HepG2 (cell line): ENCODE measurements around the gene ZBTB20. TPM values are rescaled to one million over a fixed set of nuclear protein-coding genes. Genes with fewer than 3 reads are reported as not detected.

Experiments
- ATAC-seq: fragments of 200-7000 bp; cut with Tn5 transposase; 3 replicates; pipeline ENCODE4 v1.9.1; 2020; ENCODE audit warnings: mild to moderate bottlenecking, moderate library complexity
- BruUV-seq: library from RNA; stranded (reverse); fragments of 400-500 nt; replicated peaks from 2 replicates; lab custom pipeline; 2021; lab: Mats Ljungman, UMichigan
- CTCF ChIA-PET: fragments of 300-600 bp; formaldehyde crosslinking; extraction: SDS; loops from one replicate; lab custom pipeline; 2021; ENCODE audit warnings: low total read pairs, inconsistent platforms, low intra/inter-chr PET ratio; lab: Yijun Ruan, JAX
- POLR2A ChIA-PET: fragments of 350-600 bp; sonication (Branson Sonifier 250); formaldehyde crosslinking; loops from one replicate; lab custom pipeline; 2020; ENCODE audit warnings: antibody characterized with exemption, inconsistent platforms; lab: Yijun Ruan, JAX
- DNase-seq: peaks from one replicate; pipeline ENCODE4 v3.0.0-alpha.2; 2015; ENCODE audit warnings: low spot score
- FAIRE-seq: peaks from 3 replicates; lab custom pipeline; 2011; peaks lifted over from hg19 to GRCh38; lab: Jason Lieb, UNC
- H2AFZ ChIP-seq: one replicate; pipeline ENCODE4 v1.6.1; 2011; ENCODE audit warnings: low read length, inconsistent platforms
- H3K27ac ChIP-seq: fragments of 300-600 bp; 3 replicates; pipeline ENCODE4 v1.8.0; 2011; ENCODE audit warnings: mixed run types, mild to moderate bottlenecking, mixed read lengths, low read length, inconsistent platforms; ENCODE audit not compliant: insufficient read depth; ENCODE audit errors: extremely low read length
- H3K27me3 ChIP-seq, 2 experiments: fragments of 200-600 bp in 1 of 2; 2 replicates in 1 of 2; 3 replicates in 1 of 2; pipeline versions ENCODE4 v1.6.0 to v1.8.0; 2011; ENCODE audit warnings: low read length in 2 of 2, mild to moderate bottlenecking in 2 of 2, moderate library complexity in 2 of 2, inconsistent platforms in 1 of 2; ENCODE audit not compliant: insufficient read depth in 2 of 2, control insufficient read depth in 1 of 2
- H3K36me3 ChIP-seq, 2 experiments: fragments of 200-600 bp in 1 of 2; replicated peaks in 1 of 2; 2 replicates in 1 of 2; 3 replicates in 1 of 2; pipeline versions ENCODE4 v1.5.1 to v1.8.0; 2011; ENCODE audit warnings: low read length in 2 of 2, inconsistent platforms in 1 of 2; ENCODE audit not compliant: insufficient read depth in 2 of 2, control insufficient read depth in 1 of 2
- H3K4me1 ChIP-seq: 2 replicates; pipeline ENCODE4 v1.5.1; 2012; ENCODE audit warnings: low read length, inconsistent platforms; ENCODE audit not compliant: insufficient read depth
- H3K4me2 ChIP-seq: 2 replicates; pipeline ENCODE4 v1.6.0; 2011; ENCODE audit warnings: low read depth, low read length, inconsistent platforms
- H3K4me3 ChIP-seq, 3 experiments: fragments of 200-600 bp in 1 of 3; sonication (generic), shearing (Covaris generic) in 1 of 3; replicated peaks in 1 of 3; 2 replicates each; pipeline ENCODE4 v1.5.1; 2011 to 2016; ENCODE audit warnings: low read length in 3 of 3, inconsistent platforms in 2 of 3, low read depth in 2 of 3, mild to moderate bottlenecking in 2 of 3, control low read depth in 1 of 3, mixed read lengths in 1 of 3; ENCODE audit not compliant: insufficient read depth in 1 of 3
- H3K79me2 ChIP-seq: one replicate; pipeline ENCODE4 v1.6.1; 2011; ENCODE audit warnings: low read length, inconsistent platforms; ENCODE audit not compliant: insufficient read depth
- H3K9ac ChIP-seq: 2 replicates; pipeline ENCODE4 v1.6.0; 2011; ENCODE audit warnings: mild to moderate bottlenecking, low read depth, low read length, inconsistent platforms; ENCODE audit not compliant: insufficient read depth
- H3K9me3 ChIP-seq: 2 replicates; pipeline ENCODE4 v1.5.1; 2012; ENCODE audit warnings: mild to moderate bottlenecking, low read length
- H4K20me1 ChIP-seq: 2 replicates; pipeline ENCODE4 v1.6.0; 2011; ENCODE audit warnings: inconsistent platforms, mild to moderate bottlenecking, low read length, moderate library complexity; ENCODE audit not compliant: insufficient read depth
- ARID5B ChIP-seq: IDR thresholded peaks from 2 replicates; pipeline ENCODE4 v1.4.0; 2020; ENCODE audit warnings: mild to moderate bottlenecking, missing genetic modification reagents
- ASH2L ChIP-seq: fragments of 300-600, 200-600 bp; sonication (generic); IDR thresholded peaks from 2 replicates; pipeline ENCODE4 v1.7.0; 2017; ENCODE audit warnings: low read depth, mild to moderate bottlenecking, moderate library complexity, mixed read lengths, low read length; ENCODE audit not compliant: insufficient read length
- ATF7-NPFF ChIP-seq: sonication (generic); formaldehyde crosslinking; IDR thresholded peaks from 2 replicates; pipeline ENCODE4 v1.8.1; 2023; ENCODE audit warnings: mild to moderate bottlenecking, low read depth, missing genetic modification reagents, moderate library complexity
- GATA4 ChIP-seq: sonication (generic); IDR thresholded peaks from 2 replicates; pipeline ENCODE4 v1.6.1; 2016; ENCODE audit warnings: antibody characterized with exemption, low read depth, borderline replicate concordance
- GZF1 ChIP-seq: sonication (generic); formaldehyde crosslinking; IDR thresholded peaks from 2 replicates; pipeline ENCODE4 v1.5.1; 2020; ENCODE audit warnings: mild to moderate bottlenecking, missing genetic modification reagents
- JUND ChIP-seq: sonication (generic); formaldehyde crosslinking; IDR thresholded peaks from 2 replicates; pipeline ENCODE4 v1.8.0; 2022; ENCODE audit warnings: mild to moderate bottlenecking, missing genetic modification reagents
- MIXL1 ChIP-seq: IDR thresholded peaks from 2 replicates; pipeline ENCODE4 v1.6.1; 2016
- PLRG1 ChIP-seq: fragments of 450-650 bp; conservative IDR thresholded peaks from 2 replicates; pipeline ENCODE4 v1.6.1; 2016
- SKI ChIP-seq: fragments of 450-650 bp; IDR thresholded peaks from one replicate; pipeline ENCODE4 v1.6.1; 2018; ENCODE audit warnings: mild to moderate bottlenecking; ENCODE audit not compliant: partially characterized antibody
- TAF15 ChIP-seq: fragments of 200-400 bp; formaldehyde crosslinking; IDR thresholded peaks from one replicate; pipeline ENCODE4 v1.6.1; 2018; ENCODE audit warnings: mild to moderate bottlenecking, low read depth, low read length; ENCODE audit not compliant: poor library complexity, severe bottlenecking
- TBL1XR1 ChIP-seq: fragments of 150-350 bp; IDR thresholded peaks from 2 replicates; pipeline ENCODE4 v1.6.1; 2014; ENCODE audit warnings: borderline replicate concordance, low read length; ENCODE audit not compliant: partially characterized antibody
- TSC22D2 ChIP-seq: sonication (generic); formaldehyde crosslinking; IDR thresholded peaks from 2 replicates; pipeline ENCODE4 v1.5.1; 2020; ENCODE audit warnings: missing genetic modification reagents, mild to moderate bottlenecking, borderline replicate concordance
- U2AF1 ChIP-seq: fragments of 200-400 bp; formaldehyde crosslinking; optimal IDR thresholded peaks from 2 replicates; pipeline ENCODE3; 2017; ENCODE audit warnings: mild to moderate bottlenecking, low read depth, low read length
- ZBTB46 ChIP-seq: sonication (generic); formaldehyde crosslinking; IDR thresholded peaks from 2 replicates; pipeline ENCODE4 v1.4.0; 2020; ENCODE audit warnings: mild to moderate bottlenecking, missing genetic modification reagents, borderline replicate concordance
- ZNF207 ChIP-seq: fragments of 450-650 bp; IDR thresholded peaks from 2 replicates; pipeline ENCODE4 v1.6.1; 2016; ENCODE audit warnings: antibody characterized with exemption, borderline replicate concordance
- ZNF75D ChIP-seq: sonication (generic); formaldehyde crosslinking; IDR thresholded peaks from 2 replicates; pipeline ENCODE4 v1.8.1; 2023; ENCODE audit warnings: missing genetic modification reagents, mild to moderate bottlenecking, borderline replicate concordance
- ZNF761 ChIP-seq: sonication (generic); formaldehyde crosslinking; conservative IDR thresholded peaks from 2 replicates; pipeline ENCODE4 v1.4.0; 2020; ENCODE audit warnings: mild to moderate bottlenecking, missing genetic modification reagents
- ZSCAN12 ChIP-seq: sonication (generic); formaldehyde crosslinking; IDR thresholded peaks from 2 replicates; pipeline ENCODE4 v1.9.0; 2021; ENCODE audit warnings: mild to moderate bottlenecking, missing genetic modification reagents
- WGBS: methylation state at CpG from one replicate; pipeline ENCODE4 v1.1.6; 2017; ENCODE audit warnings: low lambda C conversion rate; 5-methylcytosine and 5-hydroxymethylcytosine counted together
- in situ Hi-C: cut with HindIII; loops from 2 replicates; pipeline ENCODE4 v1.10.0; 2017; ENCODE audit warnings: low pct_unique_long_range_greater_than_20kb; ENCODE audit not compliant: extremely low pct_ligation_motif_present
- intact Hi-C: fragments of 100-400 bp; cut with micrococcal nuclease; formaldehyde crosslinking; loops from one replicate; pipeline ENCODE4 v1.10.0; 2022; ENCODE audit not compliant: unreplicated experiment
- polyA plus RNA-seq, 8 experiments: library from polyadenylated mRNA; depleted of rRNA in 3 of 8; stranded (reverse) in 7 of 8; unstranded in 1 of 8; fragments of >200 nt; fragmentation: Illumina TruSeq in 4 of 8; extraction: Trizol in 4 of 8; gene quantifications; 2 replicates each; pipeline versions ENCODE4 v1.2.1 to v1.2.3, GENCODE V29; 2011 to 2016; ENCODE audit warnings: low read depth in 4 of 8, missing spikeins in 1 of 8, mixed read lengths in 1 of 8; ENCODE audit not compliant: insufficient read depth in 1 of 8
- total RNA-seq, 5 experiments: library from RNA; depleted of rRNA; stranded (reverse); fragments of >200 nt; fragmentation: Illumina TruSeq; extraction: Trizol; gene quantifications; 2 replicates each; pipeline ENCODE4 v1.2.3, GENCODE V29; 2016; ENCODE audit warnings: low read depth in 1 of 5

Gene ZBTB20
- total and polyA plus RNA-seq, 2 of the 13 experiments (the other 11 are each of a cell fraction or from before 2014, with no cell fraction given), result 1.9 to 8.8 TPM

- Histone ChIP-seq H4K20me1 (no peaks in the 10 kb centered on the region), H3K79me2 (no peaks in the 10 kb centered on the region), H3K27me3 (no peaks in the 10 kb centered on the region), H2AFZ (no peak overlapping the region), H3K9ac (no peak overlapping the region), H3K4me2 (no peak overlapping the region), H3K4me1 (peaks cover 9% of the 10 kb centered on the region), H3K27ac (no peak overlapping the region), H3K36me3 (no peaks in the 10 kb centered on the region), H3K9me3 (no peaks in the 10 kb centered on the region), H3K4me3 (no peak overlapping the region)
- DNase-seq, result no peak
- CTCF ChIA-PET, result no interaction called here
- no peak for ATAC-seq
- BruUV-seq, result no TSS peak
- FAIRE-seq, result no peak
- in situ Hi-C loops (no loop called here), intact Hi-C loops (no loop called here)
- WGBS, result 65% methylated on average over 2 of the region's 2 CpGs
- TF ChIP-seq ARID5B (no peak), TBL1XR1 (no peak), SKI (no peak), TSC22D2 (no peak), MIXL1 (CRISPR knock-in tag) (no peak), ZNF761 (CRISPR knock-in tag) (no peak), GATA4 (no peak), ATF7-NPFF (no peak), ZNF75D (CRISPR knock-in tag) (no peak), U2AF1 (no peak), ZSCAN12 (no peak), TAF15 (no peak), GZF1 (CRISPR knock-in tag) (no peak), PLRG1 (no peak), JUND (no peak), ASH2L (no peak), ZBTB46 (CRISPR knock-in tag) (no peak), ZNF207 (no peak)
- POLR2A ChIA-PET, result no interaction called here
These were observed 204.3 kb downstream of the ZBTB20 start for GRCh38 chr3:114942773-114943172.
